Skin of body (tissue), 2 donors: ENCODE results near the gene COMP. TPM values are rescaled to one million over a fixed set of nuclear protein-coding genes. Genes with fewer than 3 reads are reported as not detected.

Source experiments
- DNase-seq: peaks from one replicate; lab custom pipeline; 2025; lab: John Stamatoyannopoulos, UW
- total RNA-seq: library from RNA; depleted of rRNA; stranded (reverse); fragments of >200 nt; gene quantifications from one replicate; pipeline ENCODE4 v1.2.3, GENCODE V29; 2014

Gene COMP
- total RNA-seq, 1 donor from 2014 or later: 10.9 TPM

GRCh38 chr19:18783958-18784785, 6.9 kb downstream of the COMP start:
- no peak for DNase-seq

- DNase-seq: no peak
Measured at GRCh38 chr19:18782559-18783225, 8.4 kb downstream of the COMP start.

GRCh38 chr19:18781885-18782527, 9.1 kb downstream of the COMP start:
- no peak for DNase-seq

GRCh38 chr19:18781047-18781600, 10.0 kb downstream of the COMP start:
- DNase-seq: no peak

- no peak for DNase-seq
Measured at GRCh38 chr19:18780631-18781030, 10.5 kb downstream of the COMP start.

GRCh38 chr19:18780081-18780480, 11.0 kb downstream of the COMP start:
- DNase-seq: no peak

GRCh38 chr19:18778826-18779495, 12.1 kb downstream of the COMP start:
- DNase-seq: no peak

GRCh38 chr19:18778076-18778389, 13.1 kb downstream of the COMP start:
- DNase-seq: no peak

GRCh38 chr19:18777301-18778075, 13.6 kb downstream of the COMP start:
- DNase-seq: no peak

- DNase-seq: no peak
Measured at GRCh38 chr19:18776736-18777135, 14.4 kb downstream of the COMP start.

GRCh38 chr19:18776288-18776594, 14.9 kb downstream of the COMP start:
- DNase-seq: no peak

GRCh38 chr19:18775586-18776287, 15.4 kb downstream of the COMP start:
- no peak for DNase-seq

- no peak for DNase-seq
Measured at GRCh38 chr19:18774782-18775444, 16.2 kb downstream of the COMP start.

GRCh38 chr19:18774107-18774506, 17.0 kb downstream of the COMP start:
- no peak for DNase-seq

- DNase-seq: no peak
Measured at GRCh38 chr19:18773682-18774081, 17.4 kb downstream of the COMP start.

- DNase-seq: no peak
Measured at GRCh38 chr19:18772620-18773587, 18.2 kb downstream of the COMP start.

- no peak for DNase-seq
Measured at GRCh38 chr19:18771328-18772242, 19.5 kb downstream of the COMP start.
